Skeletal muscle cell (primary cell): ENCODE results near the gene ADAMTSL1.

Experiments
- DNase-seq: peaks from one replicate; pipeline ENCODE4 v3.0.0-alpha.2; 2010; ENCODE audit warnings: low read depth
- H3K4me3 ChIP-seq: 2 replicates; pipeline ENCODE4 v1.5.1; 2011; ENCODE audit warnings: low read depth, mild to moderate bottlenecking, control low read depth, low read length, moderate library complexity

Gene ADAMTSL1

DNA sequence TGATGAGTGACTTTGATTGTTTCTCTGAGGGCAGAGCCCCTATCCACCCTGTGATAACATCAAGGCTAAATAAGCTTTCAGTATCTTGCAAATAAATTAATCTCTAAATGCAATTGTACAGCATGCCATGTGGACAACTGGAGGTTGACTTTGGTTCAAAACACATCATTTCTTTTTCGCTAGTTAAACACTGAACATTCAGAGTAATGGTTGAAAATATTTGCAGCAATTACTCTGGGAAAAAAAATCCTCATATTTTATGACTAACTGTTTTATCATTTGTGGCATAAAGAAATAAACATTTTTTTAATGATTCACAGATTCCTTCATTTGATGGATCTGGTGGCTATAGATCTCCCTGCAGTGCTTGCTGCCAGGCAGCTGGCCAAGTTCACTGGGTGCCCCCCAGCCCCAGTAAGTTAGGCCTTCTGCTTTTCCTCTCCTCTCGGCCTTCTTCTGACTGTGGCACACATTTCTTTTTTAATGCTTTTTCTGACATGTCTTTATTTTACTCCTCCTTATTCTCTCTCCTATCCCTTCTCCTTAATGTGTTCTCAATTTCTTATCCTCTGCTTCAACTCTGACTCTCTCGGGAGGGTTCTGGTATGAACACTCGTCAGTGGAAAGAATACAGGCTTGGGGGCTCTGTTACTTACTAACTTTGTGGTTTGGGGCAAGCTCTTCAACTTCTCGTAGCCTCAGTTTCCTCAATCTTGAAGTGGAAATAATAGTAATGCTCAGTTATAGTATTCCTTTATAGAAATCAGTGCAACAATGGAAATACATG is 69.6 kb downstream of the ADAMTSL1 start:
- peak; percentile 76 for DNase-seq
- H3K4me3 ChIP-seq, result no peak overlapping the region

DNA sequence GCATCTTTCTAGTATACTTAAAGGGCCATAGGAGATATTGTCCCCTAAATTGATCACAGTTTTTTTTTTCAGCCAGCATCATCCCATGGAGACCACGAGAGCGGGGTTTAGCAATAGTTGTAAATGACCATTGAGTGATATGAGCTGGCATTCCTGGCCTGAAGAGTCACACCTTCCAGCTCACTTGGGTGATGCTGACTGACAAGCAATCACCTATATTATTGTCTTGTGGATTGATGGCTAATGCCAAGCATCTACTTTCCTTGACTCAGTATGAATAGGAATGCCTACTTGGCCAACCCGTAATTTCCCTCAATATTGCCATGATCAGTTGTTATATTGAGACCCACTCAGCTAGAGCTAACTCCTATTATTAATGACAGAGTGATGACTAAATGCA is 70.5 kb downstream of the ADAMTSL1 start:
- no peak for DNase-seq
- no peak overlapping the region for H3K4me3 ChIP-seq

DNA sequence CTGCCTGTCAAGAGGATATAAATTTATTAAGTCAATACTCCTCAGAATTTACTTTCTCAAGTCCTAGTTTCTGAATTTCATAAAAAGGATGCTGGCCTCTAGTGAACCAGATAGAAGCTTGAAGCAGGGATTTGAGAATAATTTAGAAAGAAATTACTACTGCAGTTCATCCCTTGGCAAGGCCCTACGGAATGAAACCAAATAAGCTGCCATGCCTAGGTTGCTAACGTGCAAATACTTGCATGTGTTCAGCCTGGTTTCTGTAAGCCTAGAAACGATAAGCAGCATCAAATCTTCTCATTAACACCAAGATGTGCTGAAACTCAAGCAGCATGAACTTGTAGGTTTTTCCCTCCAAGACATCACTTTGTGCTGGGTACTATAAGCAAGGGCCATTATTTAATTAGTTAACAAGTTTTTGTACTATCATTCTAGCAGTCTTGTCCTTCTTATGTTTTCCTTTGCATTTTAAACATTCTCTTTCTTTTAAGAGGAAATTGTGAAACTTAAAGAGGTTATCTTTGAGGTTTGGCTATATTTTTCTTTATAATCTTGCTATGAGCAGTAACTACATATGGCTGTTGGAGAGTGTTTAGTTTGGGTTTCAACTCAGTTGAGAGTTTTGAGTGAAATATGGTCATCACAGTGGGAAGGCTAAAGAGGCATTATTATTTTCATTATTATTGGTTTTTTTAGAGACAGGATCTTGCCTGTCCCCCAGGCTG is 71.8 kb downstream of the ADAMTSL1 start:
- H3K4me3 ChIP-seq, result no peak overlapping the region
- no peak for DNase-seq

DNA sequence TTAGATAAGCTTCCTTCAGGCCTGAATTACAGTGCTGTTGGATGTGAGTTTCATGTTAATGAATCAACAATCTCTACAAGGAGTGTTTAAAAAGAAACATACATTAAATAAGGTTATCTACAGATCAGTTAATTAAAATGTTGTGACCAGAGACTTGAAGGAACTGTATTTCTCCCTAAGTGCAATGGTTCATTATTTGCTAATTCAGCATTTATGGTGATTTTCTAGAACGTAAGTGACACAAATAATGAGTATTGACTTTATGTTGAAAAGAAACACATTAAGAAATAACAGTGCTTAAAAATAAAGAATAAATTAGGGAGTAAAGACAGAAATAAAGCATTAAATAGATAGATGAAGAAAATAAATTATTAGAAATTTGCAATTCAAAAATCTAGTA is 74.5 kb downstream of the ADAMTSL1 start:
- no peak for DNase-seq

DNA sequence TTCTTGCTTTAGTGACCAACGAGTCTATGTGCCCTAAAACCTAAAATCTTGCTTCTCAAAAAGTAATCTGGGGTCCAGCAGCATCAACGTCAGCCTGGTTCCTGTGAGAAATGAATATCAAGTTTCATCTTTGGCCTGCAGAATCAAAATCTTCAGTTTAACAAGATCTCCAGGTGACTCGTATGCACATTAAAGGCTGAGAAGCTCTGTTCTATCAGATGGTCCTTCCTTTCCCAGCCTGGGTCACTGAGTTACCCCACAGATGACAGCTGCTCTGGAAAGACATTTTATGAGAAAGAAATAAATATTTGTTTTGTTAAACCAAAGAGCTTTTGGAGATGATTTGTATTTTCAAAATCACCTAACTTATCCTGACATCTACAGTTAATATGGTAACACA is 75.8 kb downstream of the ADAMTSL1 start:
- H3K4me3 ChIP-seq, result no peak overlapping the region

More for the DNA sequence above, 74.5 kb downstream of the ADAMTSL1 start:
- H3K4me3 ChIP-seq, result no peak overlapping the region

DNA sequence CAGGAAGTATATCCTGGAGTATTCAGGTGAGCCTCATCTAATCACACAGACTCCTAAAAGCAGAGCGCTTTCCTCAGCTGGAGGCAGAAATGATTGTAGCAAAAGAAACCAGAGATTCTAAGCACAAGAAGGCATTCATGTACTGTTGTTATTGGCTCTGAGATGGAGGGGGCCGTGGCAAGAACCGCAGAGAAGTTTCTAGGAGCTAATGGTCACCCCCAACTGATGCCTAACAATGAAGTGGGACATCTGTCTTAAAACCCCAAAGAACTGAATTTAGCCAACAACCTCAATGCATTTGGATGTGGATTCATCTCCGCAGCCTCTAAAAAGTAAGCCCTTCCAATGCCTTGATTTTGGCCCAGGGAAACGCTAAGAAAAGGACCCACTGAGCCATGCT is 76.3 kb downstream of the ADAMTSL1 start:
- no peak for DNase-seq

More for the DNA sequence above, 75.8 kb downstream of the ADAMTSL1 start:
- DNase-seq, result no peak

DNA sequence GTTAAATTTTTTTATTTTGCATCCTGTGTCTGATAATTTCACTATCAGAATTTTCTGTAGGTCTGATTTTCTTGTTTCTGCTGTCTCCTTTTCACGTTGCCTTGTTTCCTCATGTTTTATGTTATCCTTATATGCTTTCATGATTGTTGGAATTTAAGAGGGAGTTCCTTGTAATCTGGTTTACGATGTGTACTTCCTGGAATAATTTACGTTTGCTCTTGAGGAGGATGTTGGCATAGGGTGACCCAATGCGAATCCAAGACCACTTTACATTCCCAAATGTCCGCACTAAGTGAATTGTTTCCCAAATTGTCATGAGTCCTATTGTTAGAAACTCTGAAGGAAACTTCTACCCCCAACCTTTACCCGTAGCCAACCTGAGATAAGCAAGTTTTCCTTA is 80.3 kb downstream of the ADAMTSL1 start:
- DNase-seq, result no peak
- H3K4me3 ChIP-seq, result no peak overlapping the region

More for the DNA sequence above, 76.3 kb downstream of the ADAMTSL1 start:
- no peak overlapping the region for H3K4me3 ChIP-seq

DNA sequence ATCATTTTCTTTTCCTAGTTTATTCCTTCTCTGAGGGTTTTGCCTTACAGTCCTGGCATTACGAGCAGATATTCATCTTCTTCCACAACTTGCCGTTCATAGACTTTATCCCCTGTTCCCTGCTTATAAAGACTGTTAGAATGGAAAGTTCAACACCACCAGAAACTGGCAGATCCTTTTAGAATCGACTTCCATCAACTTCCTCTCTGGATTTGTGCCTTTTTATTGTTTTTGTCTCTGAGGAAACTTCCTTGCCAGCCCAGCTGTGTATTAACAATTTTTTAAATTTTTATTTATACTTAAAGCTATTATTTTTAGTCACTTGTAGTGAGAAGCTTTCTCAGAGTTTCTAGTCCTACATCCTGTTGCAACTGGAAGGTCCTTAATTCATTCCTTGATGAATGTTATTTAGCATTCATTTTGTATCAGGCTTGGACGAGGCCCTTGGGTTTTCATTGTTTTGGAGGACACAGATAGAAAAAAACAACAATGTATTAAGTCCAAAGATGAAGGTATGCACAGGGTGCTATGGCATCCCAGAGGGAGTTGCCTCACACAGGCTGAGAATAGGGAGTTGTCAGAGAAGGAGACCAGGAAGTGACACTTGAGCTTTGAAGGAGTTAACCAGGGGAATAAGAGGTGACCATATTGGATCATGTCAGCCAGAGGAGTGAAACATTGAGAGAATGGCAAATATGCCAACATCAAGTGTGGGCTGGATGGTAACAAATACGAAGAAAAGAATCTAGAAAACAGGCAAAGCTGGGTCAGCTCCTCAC is 81.3 kb downstream of the ADAMTSL1 start:
- H3K4me3 ChIP-seq, result no peak overlapping the region
- no peak for DNase-seq

DNA sequence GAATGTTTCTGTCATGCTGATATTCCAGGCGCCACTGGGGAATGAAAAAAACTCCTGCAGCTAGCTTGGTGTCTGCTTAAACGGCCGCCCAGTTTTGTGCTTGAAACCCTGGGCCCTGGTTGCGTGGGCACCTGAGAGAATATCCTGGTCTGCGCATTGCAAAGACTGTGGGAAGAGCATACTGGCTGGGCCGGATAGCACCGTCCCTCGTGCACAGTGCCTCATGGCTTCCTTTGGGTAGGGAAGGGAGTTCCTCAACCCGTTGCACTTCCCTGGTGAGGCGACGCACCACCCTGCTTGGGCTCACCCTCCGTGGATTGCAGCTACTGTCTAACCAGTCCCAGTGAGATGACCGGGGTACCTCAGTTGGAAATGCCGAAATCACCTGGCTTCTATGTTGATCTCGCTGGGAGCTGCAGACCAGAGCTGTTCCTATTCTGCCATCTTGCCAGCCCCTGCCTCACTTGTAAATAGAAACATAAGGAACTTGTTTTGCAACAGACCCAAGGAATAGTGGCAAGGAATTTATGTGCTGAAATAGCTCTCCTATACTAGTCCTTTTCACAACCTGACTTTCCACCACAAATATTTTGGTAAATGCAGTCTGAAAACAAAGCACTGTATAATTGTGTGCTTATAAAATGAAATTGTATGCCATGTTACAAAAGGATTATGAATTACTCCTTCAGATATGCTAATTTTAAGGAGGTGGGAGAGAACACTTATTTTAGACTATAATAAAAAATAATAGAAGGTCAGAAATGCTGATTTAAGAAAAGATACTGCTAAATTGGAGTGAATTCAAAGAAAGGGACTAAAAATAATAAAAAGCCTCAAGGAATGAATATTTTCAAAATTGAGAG is 90.3 kb downstream of the ADAMTSL1 start:
- no peak overlapping the region for H3K4me3 ChIP-seq
- DNase-seq, result no peak

DNA sequence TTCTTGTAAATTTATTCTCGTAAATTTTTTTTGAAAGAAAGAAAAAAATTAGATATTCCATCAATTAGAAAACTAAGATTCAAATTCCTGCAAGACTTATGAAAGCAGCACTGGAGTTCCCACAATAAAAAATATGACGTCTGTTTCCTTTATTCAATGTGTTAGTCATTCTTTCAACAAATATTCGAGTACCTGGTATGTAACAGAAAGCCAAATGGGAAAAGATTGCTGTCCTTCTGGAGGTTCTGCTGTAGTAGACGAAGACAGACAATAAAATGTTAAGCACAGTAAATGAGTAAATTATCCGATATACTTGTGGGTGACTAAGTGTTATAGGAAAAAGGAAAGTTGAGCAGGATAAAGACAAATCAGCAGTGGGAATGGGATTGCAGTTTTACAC is 92.2 kb downstream of the ADAMTSL1 start:
- peak; percentile 83 for DNase-seq
- H3K4me3 ChIP-seq, result no peak overlapping the region

DNA sequence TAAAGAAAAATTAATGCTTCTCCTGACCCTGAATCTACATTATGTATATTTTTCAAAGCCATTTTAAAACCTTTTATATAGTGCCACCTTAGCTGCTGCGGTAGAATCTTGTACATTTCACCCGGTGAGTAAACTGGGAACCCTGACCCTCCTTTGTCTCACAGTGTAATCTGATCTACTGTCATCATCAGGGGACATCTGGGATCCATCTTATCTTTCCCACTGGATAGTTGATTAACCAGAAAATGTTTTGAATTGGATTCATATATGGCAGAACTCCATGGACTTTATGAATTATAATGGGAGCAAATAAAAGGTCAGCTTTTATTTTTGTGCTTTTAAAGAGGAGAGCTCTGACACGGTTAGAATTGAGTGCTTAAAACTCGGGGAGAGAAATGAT is 95.0 kb downstream of the ADAMTSL1 start:
- no peak for DNase-seq
- no peak overlapping the region for H3K4me3 ChIP-seq

DNA sequence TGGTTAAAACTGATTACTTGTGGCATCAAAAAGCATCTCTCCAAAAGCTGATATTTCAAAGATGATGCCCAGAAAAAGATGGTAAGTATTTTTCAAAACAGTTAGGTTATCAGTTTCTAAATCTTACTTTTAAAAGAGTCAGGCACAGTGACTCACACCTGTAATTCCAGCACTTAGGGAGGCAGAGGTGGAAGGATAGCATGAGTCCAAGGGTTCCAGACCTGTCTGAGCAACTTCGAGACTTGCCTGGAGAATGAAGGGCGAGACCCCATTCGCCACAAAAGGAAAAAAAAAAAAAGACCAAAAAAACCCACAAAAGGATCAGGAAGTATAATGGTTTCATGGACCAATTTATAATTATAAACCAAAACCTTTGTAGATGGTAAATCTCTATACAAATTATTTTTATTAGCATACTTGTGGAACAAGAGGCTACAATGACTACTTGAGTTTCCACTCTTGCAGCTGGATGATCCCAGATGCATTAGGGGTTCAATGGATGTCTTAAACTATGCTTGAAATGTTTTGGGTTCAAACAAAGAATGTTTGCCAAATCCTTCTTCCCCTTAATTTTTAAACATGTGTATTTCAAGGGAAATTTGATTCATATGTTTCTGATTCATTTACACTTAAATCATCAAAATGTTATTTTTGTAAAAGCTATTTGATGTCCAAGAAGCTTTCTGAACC is 96.1 kb downstream of the ADAMTSL1 start:
- DNase-seq, result no peak
- no peak overlapping the region for H3K4me3 ChIP-seq

DNA sequence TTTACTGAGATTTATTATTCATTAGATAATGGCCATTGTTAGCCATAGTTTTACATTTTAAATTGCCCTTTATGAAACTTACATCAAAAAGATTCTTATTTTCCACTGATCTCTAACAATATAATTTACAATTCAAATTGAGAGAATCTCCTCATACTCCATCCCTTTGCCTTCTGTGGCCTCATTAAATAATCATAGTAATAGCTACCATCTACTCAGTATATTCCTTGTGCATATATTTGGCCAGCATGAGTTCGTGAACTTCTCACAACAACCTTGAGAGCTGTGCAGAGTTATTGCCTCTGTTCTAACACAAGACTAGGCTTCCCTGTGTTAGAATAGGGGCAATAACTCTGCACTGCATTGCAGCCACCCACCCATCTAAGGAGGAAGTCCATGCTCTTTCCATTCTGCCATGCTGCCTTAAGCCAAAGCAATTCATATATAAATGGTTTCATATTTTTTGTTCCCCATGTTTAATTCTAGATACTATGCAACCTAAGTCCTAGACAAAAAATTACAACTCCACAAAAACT is 99.1 kb downstream of the ADAMTSL1 start:
- H3K4me3 ChIP-seq, result no peak overlapping the region

DNA sequence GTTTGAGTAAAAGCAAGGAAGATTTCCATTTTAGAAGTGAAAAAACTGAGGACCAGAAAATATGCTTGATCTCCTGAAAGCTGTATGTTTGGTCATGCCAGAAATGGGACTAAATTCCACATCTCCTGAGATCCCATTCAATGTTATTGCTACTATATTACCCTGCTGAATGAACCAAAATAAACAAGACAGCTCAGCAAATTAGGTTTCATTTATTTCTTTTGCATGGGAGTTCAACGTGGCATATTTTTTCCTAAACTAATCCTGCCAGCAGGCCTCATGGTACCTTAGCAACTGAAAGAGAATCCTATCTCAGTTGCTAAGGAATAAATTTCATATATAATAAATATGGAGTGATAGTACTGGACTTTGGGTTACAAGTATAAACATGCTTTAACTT is 101.7 kb downstream of the ADAMTSL1 start:
- DNase-seq, result no peak
- H3K4me3 ChIP-seq, result no peak overlapping the region

More for the DNA sequence above, 99.1 kb downstream of the ADAMTSL1 start:
- DNase-seq, result no peak

DNA sequence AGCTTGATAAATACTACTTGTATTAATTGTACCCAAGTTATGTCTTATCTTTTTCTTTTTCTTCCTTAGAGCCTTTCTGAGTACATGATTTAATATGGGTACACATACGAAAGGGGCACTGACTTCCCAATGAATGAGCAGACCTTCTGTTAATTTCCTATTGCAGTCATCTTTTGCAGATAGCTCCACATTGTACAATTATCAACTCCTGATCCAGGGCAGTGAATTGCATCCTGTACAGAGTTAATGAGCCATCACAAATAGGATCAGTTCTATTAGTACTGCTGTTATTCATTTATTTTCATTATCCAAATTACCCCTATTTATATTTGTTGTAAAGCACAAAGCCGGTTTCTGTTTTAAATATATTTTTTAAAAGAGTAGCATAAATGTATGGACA is 105.6 kb downstream of the ADAMTSL1 start:
- H3K4me3 ChIP-seq, result no peak overlapping the region
- no peak for DNase-seq

DNA sequence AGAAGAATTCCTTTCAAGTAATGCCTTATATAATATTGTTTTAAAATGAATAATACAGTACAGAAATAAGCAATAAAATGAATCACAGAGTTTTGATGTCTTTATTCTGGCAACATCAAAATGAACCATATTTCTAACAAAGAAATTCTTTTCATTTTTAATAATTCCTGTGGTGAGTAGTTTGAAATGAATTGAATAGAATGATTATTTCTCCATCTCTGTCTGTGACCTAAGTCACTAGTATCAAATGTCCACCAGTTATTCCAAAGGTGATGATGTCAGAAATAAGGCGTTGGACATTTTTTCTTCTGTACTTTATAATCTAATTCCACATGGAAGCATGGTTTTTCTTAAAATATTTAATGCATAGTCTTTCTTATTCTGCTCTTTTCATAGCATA is 106.2 kb downstream of the ADAMTSL1 start:
- H3K4me3 ChIP-seq, result no peak overlapping the region
- no peak for DNase-seq

DNA sequence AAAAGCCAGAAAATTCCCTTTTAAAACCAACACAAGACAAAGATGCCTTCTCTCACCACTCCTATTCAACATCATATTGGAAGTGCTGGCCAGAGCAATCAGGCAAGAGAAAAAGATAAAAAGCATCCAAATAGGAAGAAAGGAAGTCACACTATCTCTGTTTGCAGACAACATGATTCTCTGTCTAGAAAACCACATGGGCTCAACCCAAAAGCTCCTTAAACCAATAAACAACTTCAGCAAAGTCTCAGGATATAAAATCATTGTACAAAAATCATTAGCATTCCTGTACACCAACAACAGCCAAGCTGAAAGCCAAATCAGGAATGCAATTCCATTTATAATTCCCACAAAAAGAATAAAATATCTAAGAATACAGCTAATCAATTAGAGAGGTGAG is 112.0 kb downstream of the ADAMTSL1 start:
- no peak overlapping the region for H3K4me3 ChIP-seq
- no peak for DNase-seq

DNA sequence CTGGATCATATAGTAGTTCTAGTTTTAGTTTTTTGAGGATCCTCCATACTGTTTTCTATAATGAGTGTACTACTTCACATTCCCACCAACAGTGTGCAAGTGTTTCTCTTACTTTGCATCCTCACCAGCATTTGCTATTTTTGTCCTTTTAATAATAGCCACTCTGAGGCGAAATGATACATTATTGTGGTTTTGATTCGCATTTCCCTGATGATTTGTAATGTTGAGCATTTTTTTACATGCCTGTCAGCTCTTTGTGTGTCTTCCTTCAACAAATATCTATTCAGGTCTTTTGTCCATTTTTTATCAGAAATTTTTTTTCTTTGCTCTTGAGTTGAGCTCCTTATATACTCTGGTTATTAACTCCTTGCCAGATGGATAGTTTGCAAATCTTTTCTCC is 114.0 kb downstream of the ADAMTSL1 start:
- no peak for DNase-seq
- no peak overlapping the region for H3K4me3 ChIP-seq

DNA sequence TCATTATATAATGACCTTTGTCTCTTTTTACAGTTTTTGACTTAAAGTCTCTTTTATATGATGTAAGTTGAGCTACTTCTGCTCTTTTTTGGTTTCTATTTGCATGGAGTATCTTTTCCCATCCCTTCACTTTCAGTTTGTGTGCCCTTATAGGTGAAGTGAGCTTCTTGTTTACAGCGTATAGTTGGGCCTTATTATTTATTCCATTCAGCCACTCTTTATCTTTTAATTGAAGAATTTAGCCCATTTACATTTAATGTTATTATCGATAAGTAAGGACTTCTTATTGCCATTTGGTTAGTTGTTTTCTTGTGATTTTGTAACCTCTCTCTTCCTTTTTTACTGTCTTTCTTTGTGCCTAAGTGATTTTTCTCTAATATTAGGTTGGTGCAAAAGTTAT is 117.3 kb downstream of the ADAMTSL1 start:
- H3K4me3 ChIP-seq, result no peak overlapping the region

More for the DNA sequence above, 117.3 kb downstream of the ADAMTSL1 start:
- no peak for DNase-seq
